HEK293 (cell line): ENCODE data around the gene PTGR2.

Experiments used
- CTCF ChIA-PET: fragments of 350-600 bp; formaldehyde crosslinking; extraction: SDS; loops from one replicate; lab custom pipeline; 2021; ENCODE audit warnings: antibody characterized with exemption; lab: Yijun Ruan, JAX
- POLR2A ChIA-PET: fragments of 300-600 bp; formaldehyde crosslinking; extraction: SDS; loops from one replicate; lab custom pipeline; 2020; ENCODE audit warnings: antibody characterized with exemption, inconsistent platforms; lab: Yijun Ruan, JAX
- H3K27ac ChIP-seq: fragments of 200-500 bp; sonication (Bioruptor generic); 2 replicates; pipeline ENCODE4 v1.5.1; 2014; ENCODE audit warnings: low read depth, low read length, control low read depth, inconsistent platforms; ENCODE audit errors: extremely low read depth
- H3K36me3 ChIP-seq, 2 experiments: fragments of 200-500 bp in 1 of 2; sonication (Bioruptor generic) in 1 of 2; 1 replicate in 1 of 2; 2 replicates in 1 of 2; pipeline ENCODE4 v1.5.1; 2014 to 2017; ENCODE audit warnings: inconsistent platforms in 2 of 2, low read length in 2 of 2; ENCODE audit not compliant: control insufficient read depth in 2 of 2, insufficient read depth in 1 of 2
- H3K4me1 ChIP-seq: fragments of 200-500 bp; sonication (Bioruptor generic); 2 replicates; pipeline ENCODE4 v1.5.1; 2014; ENCODE audit warnings: mild to moderate bottlenecking, low read length, inconsistent platforms; ENCODE audit not compliant: control insufficient read depth, insufficient read depth
- H3K4me3 ChIP-seq: 2 replicates; pipeline ENCODE4 v1.5.1; 2011; ENCODE audit warnings: low read depth, mild to moderate bottlenecking, control low read depth, low read length, moderate library complexity
- H3K9me3 ChIP-seq: fragments of 200-500 bp; sonication (Bioruptor generic); 2 replicates; pipeline ENCODE4 v1.5.1; 2014; ENCODE audit warnings: low read depth, low read length, inconsistent platforms; ENCODE audit not compliant: control insufficient read depth, insufficient read depth
- KLF1 ChIP-seq: fragments of 450-650 bp; formaldehyde crosslinking; IDR thresholded peaks from 2 replicates; pipeline ENCODE4 v1.5.1; 2016; ENCODE audit warnings: missing biosample characterization, missing genetic modification characterization
- REPIN1 ChIP-seq: fragments of 450-650 bp; formaldehyde crosslinking; IDR thresholded peaks from 2 replicates; pipeline ENCODE4 v1.5.1; 2017; ENCODE audit warnings: missing biosample characterization, missing genetic modification characterization, low read depth
- SP3 ChIP-seq: fragments of 450-650 bp; formaldehyde crosslinking; IDR thresholded peaks from 2 replicates; pipeline ENCODE4 v1.5.1; 2016; ENCODE audit warnings: missing biosample characterization, missing genetic modification characterization
- ZBTB11 ChIP-seq: fragments of 450-650 bp; formaldehyde crosslinking; conservative IDR thresholded peaks from 2 replicates; pipeline ENCODE4 v1.5.1; 2016; ENCODE audit warnings: low read depth, missing biosample characterization, missing genetic modification characterization
- ZBTB48 ChIP-seq: fragments of 450-650 bp; formaldehyde crosslinking; IDR thresholded peaks from 2 replicates; pipeline ENCODE4 v1.5.1; 2016; ENCODE audit warnings: missing biosample characterization, missing genetic modification characterization
- ZBTB6 ChIP-seq: fragments of 450-650 bp; formaldehyde crosslinking; IDR thresholded peaks from 2 replicates; pipeline ENCODE4 v1.5.1; 2017; ENCODE audit warnings: missing biosample characterization, missing genetic modification characterization
- ZEB2 ChIP-seq: fragments of 450-650 bp; formaldehyde crosslinking; IDR thresholded peaks from 2 replicates; pipeline ENCODE4 v1.5.1; 2016; ENCODE audit warnings: missing biosample characterization, missing genetic modification characterization
- ZNF10 ChIP-seq: fragments of 450-650 bp; formaldehyde crosslinking; IDR thresholded peaks from 2 replicates; pipeline ENCODE4 v1.5.1; 2017; ENCODE audit warnings: missing biosample characterization, missing genetic modification characterization
- ZNF248 ChIP-seq: fragments of 450-650 bp; formaldehyde crosslinking; IDR thresholded peaks from 2 replicates; pipeline ENCODE4 v1.5.1; 2017; ENCODE audit warnings: missing biosample characterization, missing genetic modification characterization
- ZNF341 ChIP-seq: fragments of 450-650 bp; formaldehyde crosslinking; IDR thresholded peaks from 2 replicates; pipeline ENCODE4; 2016; ENCODE audit warnings: low read depth, missing biosample characterization, missing genetic modification characterization
- ZNF394 ChIP-seq: fragments of 450-650 bp; formaldehyde crosslinking; IDR thresholded peaks from 2 replicates; pipeline ENCODE4 v1.5.1; 2016; ENCODE audit warnings: missing biosample characterization, missing genetic modification characterization, mild to moderate bottlenecking, moderate library complexity, borderline replicate concordance
- ZNF473 ChIP-seq: fragments of 450-650 bp; formaldehyde crosslinking; IDR thresholded peaks from 2 replicates; pipeline ENCODE4 v1.5.1; 2017; ENCODE audit warnings: missing biosample characterization, missing genetic modification characterization
- ZNF600 ChIP-seq: fragments of 450-650 bp; formaldehyde crosslinking; IDR thresholded peaks from 2 replicates; pipeline ENCODE4 v1.5.1; 2016; ENCODE audit warnings: missing biosample characterization, missing genetic modification characterization
- ZNF610 ChIP-seq: fragments of 450-650 bp; formaldehyde crosslinking; IDR thresholded peaks from 2 replicates; pipeline ENCODE4 v1.5.1; 2016; ENCODE audit warnings: missing biosample characterization, missing genetic modification characterization, borderline replicate concordance
- ZNF624 ChIP-seq: fragments of 450-650 bp; formaldehyde crosslinking; IDR thresholded peaks from 2 replicates; pipeline ENCODE4 v1.5.1; 2017; ENCODE audit warnings: missing biosample characterization, missing genetic modification characterization
- ZNF629 ChIP-seq: fragments of 450-650 bp; formaldehyde crosslinking; IDR thresholded peaks from 2 replicates; pipeline ENCODE4 v1.5.1; 2017; ENCODE audit warnings: missing biosample characterization, missing genetic modification characterization
- ZNF645 ChIP-seq: fragments of 450-650 bp; formaldehyde crosslinking; IDR thresholded peaks from 2 replicates; pipeline ENCODE4; 2016; ENCODE audit warnings: missing biosample characterization, missing genetic modification characterization
- ZNF658 ChIP-seq: fragments of 450-650 bp; formaldehyde crosslinking; IDR thresholded peaks from 2 replicates; pipeline ENCODE4; 2016; ENCODE audit warnings: missing biosample characterization, missing genetic modification characterization
- ZNF664 ChIP-seq: fragments of 450-650 bp; formaldehyde crosslinking; IDR thresholded peaks from 2 replicates; pipeline ENCODE4 v1.5.1; 2016; ENCODE audit warnings: missing biosample characterization, missing genetic modification characterization
- ZNF776 ChIP-seq: fragments of 450-650 bp; formaldehyde crosslinking; IDR thresholded peaks from 2 replicates; pipeline ENCODE4 v1.5.0; 2017; ENCODE audit warnings: missing biosample characterization, missing genetic modification characterization, borderline replicate concordance
- ZNF792 ChIP-seq: fragments of 450-650 bp; formaldehyde crosslinking; IDR thresholded peaks from 2 replicates; pipeline ENCODE4 v1.5.1; 2016; ENCODE audit warnings: missing biosample characterization, missing genetic modification characterization
- ZSCAN16 ChIP-seq: fragments of 450-650 bp; formaldehyde crosslinking; IDR thresholded peaks from 2 replicates; pipeline ENCODE4 v1.5.1; 2016; ENCODE audit warnings: missing biosample characterization, missing genetic modification characterization
- ZSCAN23 ChIP-seq: fragments of 450-650 bp; formaldehyde crosslinking; IDR thresholded peaks from 2 replicates; pipeline ENCODE4 v1.5.1; 2016; ENCODE audit warnings: missing biosample characterization, missing genetic modification characterization
- ZSCAN30 ChIP-seq: fragments of 450-650 bp; IDR thresholded peaks from 2 replicates; pipeline ENCODE4 v1.5.1; 2018; ENCODE audit warnings: missing biosample characterization, mild to moderate bottlenecking, missing genetic modification characterization, moderate library complexity
- TF ChIP-seq, protein P1 (sequence below): fragments of 450-650 bp; formaldehyde crosslinking; IDR thresholded peaks from 2 replicates; pipeline ENCODE4 v1.5.1; 2016; ENCODE audit warnings: missing biosample characterization, missing genetic modification characterization
- TF ChIP-seq, protein P2 (sequence below): sonication (generic); formaldehyde crosslinking; IDR thresholded peaks from 2 replicates; pipeline ENCODE4 v1.8.1; 2022; ENCODE audit warnings: mild to moderate bottlenecking, moderate library complexity, missing genetic modification reagents
- TF ChIP-seq, protein P3 (sequence below): fragments of 450-650 bp; formaldehyde crosslinking; optimal IDR thresholded peaks from 2 replicates; pipeline ENCODE3; 2016; ENCODE audit warnings: missing biosample characterization, mild to moderate bottlenecking, missing genetic modification characterization

PTGR2 gene

GRCh38 chr14:73851567-73852382, at the start of gene PTGR2:
TSS of gene PTGR2 (plus strand) at chr14:73851831. CDS start at chr14:73858863, 7,032 bp downstream.
- Histone ChIP-seq H3K36me3 (no peaks in the 10 kb centered on the region), H3K4me3 (peak within 1 kb of the TSS; percentile 70), H3K9me3 (no peaks in the 10 kb centered on the region), H3K4me1 (no peaks in the 10 kb centered on the region; the same call in 1 of the 2 replicates), H3K27ac (peak within 1 kb of the TSS; percentile 55)
- POLR2A ChIA-PET = interaction anchor here (0.7 to 4.0 kb wide), 11 partner anchors 12 to 167 kb away, joined by 3 to 29 read pairs (median 4); partner anchors contain the start of genes BBOF1, ENTPD5, PNMA1 and ZNF410
- CTCF ChIA-PET = interaction anchor here (0.6 kb wide), 1 partner anchor 313 kb away, joined by 3 read pairs; no protein-coding TSS in a partner anchor
- 0 out of 2 replicates have a peak, but pooled peaks have one; percentile 7 for TF ChIP-seq ZNF792 (tag by site-specific recombination)
- peak; percentile 66 for TF ChIP-seq SP3
- TF ChIP-seq ZNF10 (tag by site-specific recombination) = no peak
- peak; percentile 19; the same call in 1 of the 2 replicates for TF ChIP-seq ZNF341
- TF ChIP-seq ZNF600 (tag by site-specific recombination) = peak; percentile 54; the same call in 1 of the 2 replicates
- no peak for TF ChIP-seq ZNF624 (tag by site-specific recombination)
- no peak for TF ChIP-seq KLF1 (tag by site-specific recombination)
- TF ChIP-seq ZNF658 (tag by site-specific recombination) = no peak
- TF ChIP-seq, protein P1, sequence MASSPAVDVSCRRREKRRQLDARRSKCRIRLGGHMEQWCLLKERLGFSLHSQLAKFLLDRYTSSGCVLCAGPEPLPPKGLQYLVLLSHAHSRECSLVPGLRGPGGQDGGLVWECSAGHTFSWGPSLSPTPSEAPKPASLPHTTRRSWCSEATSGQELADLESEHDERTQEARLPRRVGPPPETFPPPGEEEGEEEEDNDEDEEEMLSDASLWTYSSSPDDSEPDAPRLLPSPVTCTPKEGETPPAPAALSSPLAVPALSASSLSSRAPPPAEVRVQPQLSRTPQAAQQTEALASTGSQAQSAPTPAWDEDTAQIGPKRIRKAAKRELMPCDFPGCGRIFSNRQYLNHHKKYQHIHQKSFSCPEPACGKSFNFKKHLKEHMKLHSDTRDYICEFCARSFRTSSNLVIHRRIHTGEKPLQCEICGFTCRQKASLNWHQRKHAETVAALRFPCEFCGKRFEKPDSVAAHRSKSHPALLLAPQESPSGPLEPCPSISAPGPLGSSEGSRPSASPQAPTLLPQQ (tag by site-specific recombination) = 0 out of 2 replicates have a peak, but pooled peaks have one; percentile 18
- TF ChIP-seq ZSCAN23 (tag by site-specific recombination) = no peak
- TF ChIP-seq ZNF664 = peak; percentile 84
- TF ChIP-seq REPIN1 = no peak
- no peak for TF ChIP-seq ZNF610 (tag by site-specific recombination)
- TF ChIP-seq ZNF248 (tag by site-specific recombination) = no peak
- TF ChIP-seq ZBTB48 (tag by site-specific recombination) = peak; percentile 96
- TF ChIP-seq ZBTB6 (tag by site-specific recombination) = peak; percentile 65; the same call in 1 of the 2 replicates
- TF ChIP-seq ZSCAN30 (tag by site-specific recombination) = peak; percentile 52; the same call in 1 of the 2 replicates
- TF ChIP-seq ZNF776 = no peak
- TF ChIP-seq, protein P2, sequence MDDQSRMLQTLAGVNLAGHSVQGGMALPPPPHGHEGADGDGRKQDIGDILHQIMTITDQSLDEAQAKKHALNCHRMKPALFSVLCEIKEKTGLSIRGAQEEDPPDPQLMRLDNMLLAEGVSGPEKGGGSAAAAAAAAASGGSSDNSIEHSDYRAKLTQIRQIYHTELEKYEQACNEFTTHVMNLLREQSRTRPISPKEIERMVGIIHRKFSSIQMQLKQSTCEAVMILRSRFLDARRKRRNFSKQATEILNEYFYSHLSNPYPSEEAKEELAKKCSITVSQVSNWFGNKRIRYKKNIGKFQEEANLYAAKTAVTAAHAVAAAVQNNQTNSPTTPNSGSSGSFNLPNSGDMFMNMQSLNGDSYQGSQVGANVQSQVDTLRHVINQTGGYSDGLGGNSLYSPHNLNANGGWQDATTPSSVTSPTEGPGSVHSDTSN (CRISPR knock-in tag) = peak; percentile 57; the same call in 1 of the 2 replicates
- TF ChIP-seq ZNF645 (tag by site-specific recombination) = no peak
- peak; percentile 38; the same call in 1 of the 2 replicates for TF ChIP-seq ZBTB11 (tag by site-specific recombination)
- 0 out of 2 replicates have a peak, but pooled peaks have one; percentile 20 for TF ChIP-seq ZEB2 (tag by site-specific recombination)
- peak; percentile 41; the same call in 1 of the 2 replicates for TF ChIP-seq ZNF629
- TF ChIP-seq, protein P3, sequence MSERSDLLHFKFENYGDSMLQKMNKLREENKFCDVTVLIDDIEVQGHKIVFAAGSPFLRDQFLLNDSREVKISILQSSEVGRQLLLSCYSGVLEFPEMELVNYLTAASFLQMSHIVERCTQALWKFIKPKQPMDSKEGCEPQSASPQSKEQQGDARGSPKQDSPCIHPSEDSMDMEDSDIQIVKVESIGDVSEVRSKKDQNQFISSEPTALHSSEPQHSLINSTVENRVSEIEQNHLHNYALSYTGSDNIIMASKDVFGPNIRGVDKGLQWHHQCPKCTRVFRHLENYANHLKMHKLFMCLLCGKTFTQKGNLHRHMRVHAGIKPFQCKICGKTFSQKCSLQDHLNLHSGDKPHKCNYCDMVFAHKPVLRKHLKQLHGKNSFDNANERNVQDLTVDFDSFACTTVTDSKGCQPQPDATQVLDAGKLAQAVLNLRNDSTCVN (tag by site-specific recombination) = peak; percentile 74
- TF ChIP-seq ZNF473 (tag by site-specific recombination) = no peak
- TF ChIP-seq ZSCAN16 (tag by site-specific recombination) = no peak
- TF ChIP-seq ZNF394 (tag by site-specific recombination) = peak; percentile 51; the same call in 1 of the 2 replicates
